Spleen (tissue), 7 donors: Measurements from ENCODE around the gene PLAAT5.

Experiments
- CTCF ChIP-seq, 11 experiments: fragments of 200-600 bp in 7 of 11; fragments of 450-650 bp in 4 of 11; sonication (generic) in 4 of 11; IDR thresholded peaks in 8 of 11; conservative IDR thresholded peaks in 3 of 11; 1 replicate in 7 of 11; 2 replicates in 4 of 11; pipeline versions ENCODE4 v1.4.0 to v1.8.0; 2016 to 2021; ENCODE audit warnings: antibody characterized with exemption in 11 of 11, inconsistent platforms in 4 of 11, mild to moderate bottlenecking in 1 of 11
- POLR2A ChIP-seq, 3 donors: fragments of 450-650 bp; IDR thresholded peaks; one replicate each; pipeline ENCODE4 v1.5.1; 2017; ENCODE audit warnings: antibody characterized with exemption in 3 of 3, mild to moderate bottlenecking in 1 of 3
- donor health status: DM: no; HTN: no; CAD: no; lungs with moderate emphysema.
- donor health status: DM: no; HTN: no; CAD: no.
- donor health status: DM: no; HTN: no; CAD: no.

DNA sequence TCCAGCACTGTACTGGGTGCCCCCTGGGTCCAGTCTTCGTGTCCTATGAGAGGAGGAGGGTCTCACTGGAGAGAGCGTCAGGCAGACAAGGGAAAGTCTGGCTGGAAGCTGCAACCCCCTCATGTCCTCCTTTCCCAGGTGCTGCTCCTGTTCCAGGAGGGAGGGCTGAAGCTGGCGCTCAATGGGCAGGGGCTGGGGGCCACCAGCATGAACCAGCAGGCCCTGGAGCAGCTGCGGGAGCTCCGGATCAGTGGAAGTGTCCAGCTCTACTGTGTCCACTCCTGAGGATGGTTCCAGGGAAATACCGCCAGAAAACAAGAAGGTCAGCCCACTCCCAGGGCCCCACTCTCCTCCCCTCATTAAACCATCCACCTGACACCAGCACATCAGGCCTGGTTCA, 25.1 kb upstream of the PLAAT5 start:
- no peak for TF ChIP-seq CTCF (IDR thresholded peaks at IDR 0.05 in 8 of 11, conservative IDR thresholded peaks at IDR 0.05 in 3 of 11)
- no peak for TF ChIP-seq POLR2A (IDR thresholded peaks at IDR 0.05)
